SK-N-SH (cell line): ENCODE measurements around the gene RHBG.

Experiments
- CTCF ChIP-seq: fragments of 200-600 bp; sonication (generic); IDR thresholded peaks from 2 replicates; pipeline ENCODE4 v1.6.1; 2017; ENCODE audit warnings: antibody characterized with exemption, mild to moderate bottlenecking, moderate library complexity
- EP300 ChIP-seq, 2 experiments: IDR thresholded peaks; 2 replicates each; pipeline versions ENCODE4 v1.4.0 to v1.6.1; 2012; ENCODE audit warnings: borderline replicate concordance in 1 of 2, low read depth in 1 of 2, low read length in 1 of 2
- FOXJ3 ChIP-seq: sonication (generic); formaldehyde crosslinking; IDR thresholded peaks from 2 replicates; pipeline ENCODE4 v1.5.1; 2020; ENCODE audit warnings: mild to moderate bottlenecking, missing genetic modification reagents
- GABPA ChIP-seq: IDR thresholded peaks from 2 replicates; pipeline ENCODE4 v1.4.0; 2012; ENCODE audit warnings: low read depth, mild to moderate bottlenecking
- JUND ChIP-seq: IDR thresholded peaks from 2 replicates; pipeline ENCODE4 v1.4.0; 2012
- MAX ChIP-seq: IDR thresholded peaks from 2 replicates; pipeline ENCODE4 v1.4.0; 2012; ENCODE audit warnings: low read depth
- POLR2AphosphoS5 ChIP-seq: IDR thresholded peaks from 2 replicates; pipeline ENCODE4 v1.6.1; 2012; ENCODE audit warnings: low read depth, low read length
- RXRA ChIP-seq: IDR thresholded peaks from 2 replicates; pipeline ENCODE4 v1.4.0; 2012; ENCODE audit warnings: low read depth, mild to moderate bottlenecking, borderline replicate concordance
- SMC3 ChIP-seq: IDR thresholded peaks from 2 replicates; pipeline ENCODE4 v1.6.1; 2012; ENCODE audit warnings: low read depth, low read length, improper control_type of control experiment
- TAF1 ChIP-seq: IDR thresholded peaks from 2 replicates; pipeline ENCODE4 v1.6.1; 2012; ENCODE audit warnings: low read depth, mild to moderate bottlenecking, low read length, moderate library complexity, borderline replicate concordance

GRCh38 chr1:156400191-156400935 lies 31.4 kb downstream of the RHBG start:
- TF ChIP-seq CTCF (no peak), TAF1 (no peak), POLR2AphosphoS5 (no peak), GABPA (no peak), FOXJ3 (CRISPR knock-in tag) (no peak), RXRA (no peak), SMC3 (no peak), JUND (no peak), EP300 (IDR thresholded peaks at IDR 0.05; ENCODE audit: borderline replicate concordance in 1 of 2, low read depth in 1 of 2, low read length in 1 of 2) (no peak), MAX (no peak)
